ENCODE measurements around the gene PWWP2A.

- TF ChIP-seq CTCF (conservative IDR thresholded peaks at IDR 0.05 in 1 of 2, IDR thresholded peaks at IDR 0.05 in 1 of 2; ENCODE audit: low read depth in 1 of 2, low read length in 2 of 2) = no peak
- no peak for TF ChIP-seq EZH2 (IDR thresholded peaks at IDR 0.05; ENCODE audit: low read length, missing control alignments)
Measured at GRCh38 chr5:160044391-160044804, 74.9 kb downstream of the PWWP2A start.

All from fibroblast of lung (primary cell).